Effector memory CD4-positive, alpha-beta T cell (primary cell): Measurements from ENCODE around the gene STXBP5.

Experiments
- DNase-seq, 3 donors: peaks; one replicate each; pipeline ENCODE4 v3.0.0-alpha.2; 2020
- H3K27ac ChIP-seq: 2 replicates; pipeline ENCODE4 v1.7.0; 2013; ENCODE audit warnings: mild to moderate bottlenecking, low read length, moderate library complexity; ENCODE audit not compliant: insufficient read depth, poor library complexity, severe bottlenecking
- H3K27me3 ChIP-seq: replicated peaks from 2 replicates; pipeline ENCODE4 v1.7.0; 2013; ENCODE audit warnings: mild to moderate bottlenecking, low read length; ENCODE audit not compliant: insufficient read depth, control insufficient read depth, poor library complexity, severe bottlenecking
- H3K36me3 ChIP-seq: 2 replicates; pipeline ENCODE4 v1.7.0; 2013; ENCODE audit warnings: mild to moderate bottlenecking, low read length, moderate library complexity; ENCODE audit not compliant: control insufficient read depth, insufficient read depth
- H3K4me1 ChIP-seq: 2 replicates; pipeline ENCODE4 v1.7.0; 2013; ENCODE audit warnings: low read length, mild to moderate bottlenecking; ENCODE audit not compliant: control insufficient read depth, insufficient read depth, poor library complexity, severe bottlenecking
- H3K4me3 ChIP-seq: 2 replicates; pipeline ENCODE4 v1.7.0; 2013; ENCODE audit warnings: low read length, low read depth, mild to moderate bottlenecking; ENCODE audit not compliant: insufficient read depth, poor library complexity, severe bottlenecking
- H3K9me3 ChIP-seq: 2 replicates; pipeline ENCODE4 v1.7.0; 2013; ENCODE audit warnings: mild to moderate bottlenecking, low read length, moderate library complexity; ENCODE audit not compliant: control insufficient read depth

STXBP5 gene

GRCh38 chr6:147304016-147304415, 99.8 kb downstream of the STXBP5 start:
- DNase-seq: no peak
- Histone ChIP-seq H3K4me3 (no peak overlapping the region), H3K4me1 (no peaks in the 10 kb centered on the region), H3K27me3 (no peaks in the 10 kb centered on the region), H3K9me3 (no peaks in the 10 kb centered on the region), H3K36me3 (peaks cover 4% of the 10 kb centered on the region), H3K27ac (no peak overlapping the region)

- Histone ChIP-seq H3K27ac (no peak overlapping the region), H3K27me3 (no peaks in the 10 kb centered on the region), H3K9me3 (no peaks in the 10 kb centered on the region), H3K4me1 (no peaks in the 10 kb centered on the region), H3K36me3 (peaks cover 8% of the 10 kb centered on the region), H3K4me3 (no peak overlapping the region)
- DNase-seq: no peak
These were observed 106.3 kb downstream of the STXBP5 start for GRCh38 chr6:147310521-147310920.

- Histone ChIP-seq H3K4me3 (no peak overlapping the region), H3K4me1 (no peaks in the 10 kb centered on the region), H3K36me3 (peaks cover 15% of the 10 kb centered on the region), H3K27me3 (no peaks in the 10 kb centered on the region), H3K27ac (no peak overlapping the region), H3K9me3 (no peaks in the 10 kb centered on the region)
- no peak for DNase-seq
These were observed 107.0 kb downstream of the STXBP5 start for GRCh38 chr6:147311218-147311617.

- H3K27ac ChIP-seq: no peak overlapping the region
- no peaks in the 10 kb centered on the region for H3K4me1 ChIP-seq
- peaks cover 2% of the 10 kb centered on the region for H3K36me3 ChIP-seq
- no peaks in the 10 kb centered on the region for H3K27me3 ChIP-seq
- DNase-seq: no peak
- H3K9me3 ChIP-seq: no peaks in the 10 kb centered on the region
- H3K4me3 ChIP-seq: no peak overlapping the region
These were observed 117.0 kb downstream of the STXBP5 start for GRCh38 chr6:147321260-147321659.

- no peak for DNase-seq
- no peaks in the 10 kb centered on the region for H3K9me3 ChIP-seq
- H3K4me1 ChIP-seq: no peaks in the 10 kb centered on the region
- peaks cover 3% of the 10 kb centered on the region for H3K36me3 ChIP-seq
- H3K27ac ChIP-seq: no peak overlapping the region
- no peak overlapping the region for H3K4me3 ChIP-seq
- H3K27me3 ChIP-seq: no peaks in the 10 kb centered on the region
These were observed 118.3 kb downstream of the STXBP5 start for GRCh38 chr6:147322299-147323162.

- no peaks in the 10 kb centered on the region for H3K27me3 ChIP-seq
- H3K27ac ChIP-seq: no peak overlapping the region
- no peaks in the 10 kb centered on the region for H3K9me3 ChIP-seq
- DNase-seq: no peak
- no peak overlapping the region for H3K4me3 ChIP-seq
- H3K4me1 ChIP-seq: no peaks in the 10 kb centered on the region
- peaks cover 8% of the 10 kb centered on the region for H3K36me3 ChIP-seq
These were observed 121.3 kb downstream of the STXBP5 start for GRCh38 chr6:147325557-147325956.

GRCh38 chr6:147331401-147331800, 127.2 kb downstream of the STXBP5 start:
- Histone ChIP-seq H3K27ac (no peak overlapping the region), H3K9me3 (no peaks in the 10 kb centered on the region), H3K4me3 (no peak overlapping the region), H3K4me1 (no peaks in the 10 kb centered on the region), H3K27me3 (no peaks in the 10 kb centered on the region), H3K36me3 (peaks cover 11% of the 10 kb centered on the region)
- DNase-seq: no peak

GRCh38 chr6:147337921-147338320, 133.7 kb downstream of the STXBP5 start:
- H3K4me3 ChIP-seq: no peak overlapping the region
- H3K36me3 ChIP-seq: peaks cover 16% of the 10 kb centered on the region
- no peaks in the 10 kb centered on the region for H3K9me3 ChIP-seq
- H3K27me3 ChIP-seq: no peaks in the 10 kb centered on the region
- DNase-seq: no peak
- H3K27ac ChIP-seq: no peak overlapping the region
- H3K4me1 ChIP-seq: no peaks in the 10 kb centered on the region

GRCh38 chr6:147341486-147341885, 137.3 kb downstream of the STXBP5 start:
- peaks cover 13% of the 10 kb centered on the region for H3K36me3 ChIP-seq
- no peak overlapping the region for H3K4me3 ChIP-seq
- no peaks in the 10 kb centered on the region for H3K4me1 ChIP-seq
- no peaks in the 10 kb centered on the region for H3K9me3 ChIP-seq
- DNase-seq: no peak
- H3K27me3 ChIP-seq: no peaks in the 10 kb centered on the region
- H3K27ac ChIP-seq: no peak overlapping the region

- H3K27ac ChIP-seq: no peak overlapping the region
- no peak for DNase-seq
- H3K9me3 ChIP-seq: no peaks in the 10 kb centered on the region
- no peaks in the 10 kb centered on the region for H3K4me1 ChIP-seq
- H3K27me3 ChIP-seq: no peaks in the 10 kb centered on the region
- peaks cover 6% of the 10 kb centered on the region for H3K36me3 ChIP-seq
- no peak overlapping the region for H3K4me3 ChIP-seq
These were observed 141.7 kb downstream of the STXBP5 start for GRCh38 chr6:147345902-147346301.
